Cortex of kidney (tissue), 1 donor: ENCODE results near the gene NWD2.

Experiments used
- DNase-seq: peaks from one replicate; lab custom pipeline; 2025; lab: John Stamatoyannopoulos, UW

The NWD2 gene

DNA sequence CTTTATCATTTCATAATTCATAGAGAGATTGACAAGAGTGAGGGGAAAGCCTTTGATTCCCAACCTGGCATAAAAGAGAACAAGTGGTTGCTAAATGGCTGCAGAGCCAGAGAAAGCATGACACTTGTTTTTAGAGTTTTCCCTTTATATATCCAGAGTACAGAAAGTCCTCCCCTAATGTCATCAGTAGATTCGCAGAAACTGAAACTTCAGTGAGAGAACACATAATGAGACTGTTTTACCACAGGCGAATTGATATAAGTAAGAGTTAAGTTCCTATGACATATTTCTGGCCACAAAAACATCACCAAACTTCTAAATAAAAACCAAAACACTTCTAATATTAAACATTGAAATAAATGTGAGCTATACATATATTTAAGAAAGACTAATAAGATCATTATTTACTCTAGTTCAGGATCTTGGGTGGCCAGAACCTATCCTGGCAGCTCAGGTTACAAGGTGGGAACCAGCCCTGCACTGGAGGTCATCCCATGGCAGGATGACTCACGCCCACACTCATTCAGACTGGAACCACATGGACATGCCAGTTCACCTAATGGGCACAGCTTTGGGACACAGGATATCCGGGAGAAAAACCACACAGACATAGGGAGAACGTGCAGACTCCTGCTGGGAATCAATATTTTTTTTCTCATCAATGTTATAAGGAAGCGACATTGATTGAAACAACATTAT, 35.5 kb downstream of the NWD2 start:
- DNase-seq = no peak

DNA sequence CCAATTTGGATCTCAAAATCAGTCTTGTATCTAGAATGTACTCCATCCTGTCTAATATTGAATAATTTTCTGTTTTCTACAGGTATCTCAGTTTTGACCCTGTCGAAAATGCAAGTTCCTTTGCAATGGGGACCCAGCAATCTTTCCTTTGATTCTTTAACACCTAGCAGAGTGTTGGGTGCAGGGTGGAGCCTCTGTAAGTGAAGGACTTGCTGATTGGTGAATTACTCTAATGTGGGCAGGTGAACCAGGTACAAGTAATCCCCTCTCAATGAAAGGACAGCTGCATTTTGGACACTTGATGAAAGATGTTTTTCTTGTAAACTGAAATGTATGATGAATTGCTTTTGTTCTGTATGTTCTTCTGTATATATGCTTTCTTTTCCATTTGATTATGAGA, 54.9 kb downstream of the NWD2 start:
- DNase-seq = no peak

DNA sequence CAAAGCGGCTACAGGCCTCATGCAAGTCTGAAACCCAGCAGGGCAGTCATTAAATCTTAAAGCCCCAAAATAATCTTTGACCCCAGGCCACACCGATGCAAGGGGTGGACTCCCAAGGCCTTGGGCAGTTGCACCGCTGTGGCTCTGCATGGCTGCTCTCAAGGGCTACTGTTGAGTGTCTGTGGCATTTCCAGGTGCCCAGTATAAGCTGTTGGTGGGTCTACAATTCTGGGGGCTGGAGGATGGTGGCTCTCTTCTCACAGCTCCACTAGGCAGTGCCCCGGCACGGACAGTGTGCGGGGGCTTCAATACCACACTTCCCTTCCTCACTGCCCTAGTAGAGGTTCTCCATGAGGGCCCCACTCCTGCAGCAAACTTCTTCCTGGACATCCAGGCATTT, 60.1 kb downstream of the NWD2 start:
- DNase-seq = no peak

DNA sequence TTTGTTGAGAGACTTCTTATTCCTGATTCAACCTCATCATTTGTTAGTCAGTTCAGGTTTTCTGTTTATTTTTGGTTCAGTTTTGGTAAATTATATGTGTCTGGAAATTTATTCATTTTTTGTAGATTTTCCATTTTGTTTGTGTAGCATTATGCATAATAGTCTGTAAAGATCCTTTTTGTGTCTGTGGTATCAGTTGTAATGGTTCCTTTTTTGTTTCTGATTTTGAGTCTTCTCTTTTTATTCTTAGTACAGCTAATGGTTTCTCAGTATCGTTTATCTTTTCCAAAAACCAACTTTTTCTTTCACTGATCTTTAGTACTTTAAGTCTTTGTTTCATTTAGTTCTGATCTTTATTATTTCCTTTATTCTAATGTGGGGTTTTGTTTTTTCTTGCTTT, 61.4 kb downstream of the NWD2 start:
- no peak for DNase-seq

DNA sequence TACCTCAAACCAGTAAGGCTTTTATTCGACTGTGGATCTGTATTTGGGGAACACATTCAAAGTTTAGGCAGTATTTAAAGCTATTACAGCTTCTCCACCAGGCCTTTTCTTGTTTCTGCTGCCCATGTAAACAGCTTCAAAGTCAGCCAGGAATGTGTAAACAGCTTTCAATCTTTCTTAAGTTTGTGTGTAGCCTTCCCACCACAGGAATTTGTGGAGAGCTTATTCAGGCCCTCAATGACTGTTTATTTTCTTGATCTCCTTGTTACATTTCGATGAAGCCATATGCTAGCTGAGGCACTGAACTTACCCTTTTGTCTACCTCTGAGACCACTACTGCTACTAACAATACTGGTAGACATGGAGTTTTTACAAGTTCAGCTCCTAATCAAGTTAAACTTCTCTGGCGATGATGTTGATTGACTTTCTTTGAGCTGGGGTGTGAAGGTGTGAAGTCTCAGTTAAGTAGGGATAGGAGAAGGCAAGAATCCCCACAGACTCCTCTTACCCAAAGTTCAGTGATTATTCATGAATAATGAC, 72.6 kb downstream of the NWD2 start:
- DNase-seq = no peak

DNA sequence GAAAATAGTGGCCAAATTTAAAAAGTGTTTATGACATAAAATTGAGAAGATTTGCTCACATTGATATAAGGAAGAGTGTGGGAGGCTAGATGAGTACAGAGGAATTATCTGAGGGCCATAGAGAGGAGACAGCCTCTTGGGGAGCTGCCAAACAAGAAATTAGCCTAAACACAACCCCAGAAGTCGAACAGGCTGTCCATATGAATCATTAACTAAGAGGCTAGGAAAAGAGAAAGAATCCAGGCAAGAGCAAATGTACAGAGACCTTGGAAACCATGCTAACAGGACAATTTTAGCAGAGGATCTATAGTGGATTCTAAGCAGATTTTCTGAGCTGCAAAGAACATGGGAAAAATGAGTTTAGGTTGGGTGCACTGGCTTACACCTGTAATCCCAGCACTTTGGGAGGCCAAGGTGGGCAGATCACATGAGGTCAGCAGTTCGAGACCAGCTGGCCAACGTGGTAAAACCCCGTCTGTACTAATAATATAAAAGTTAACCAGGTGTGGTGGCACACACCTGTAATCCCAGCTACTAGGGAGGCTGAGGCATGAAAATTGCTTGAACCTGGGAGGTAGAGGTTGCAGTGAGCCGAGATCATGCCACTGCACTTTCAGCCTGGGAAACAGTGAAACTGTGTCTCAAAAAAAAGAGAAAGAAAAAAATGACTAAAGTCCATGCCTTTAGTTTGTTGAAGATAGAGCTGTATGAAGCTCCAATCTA, 76.1 kb downstream of the NWD2 start:
- DNase-seq = no peak

DNA sequence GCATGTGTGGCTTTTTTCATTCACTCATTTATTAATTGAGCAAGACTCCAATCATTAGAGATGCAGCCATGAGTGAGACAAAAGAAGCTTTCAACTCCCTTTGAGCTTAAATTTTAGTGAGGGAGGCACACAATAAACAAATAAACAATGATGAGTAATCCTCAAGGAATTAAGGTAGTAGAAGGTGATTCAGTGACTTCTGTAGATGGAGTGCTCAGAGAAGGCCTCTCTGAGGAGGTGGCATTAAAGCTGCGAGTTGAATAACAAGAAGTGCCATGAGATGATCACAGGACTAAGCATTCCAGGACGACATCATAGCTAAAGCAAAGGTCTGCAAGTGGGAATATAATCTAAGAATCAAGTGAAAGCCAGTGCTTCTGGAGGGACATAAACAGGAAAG, 77.6 kb downstream of the NWD2 start:
- DNase-seq = no peak

DNA sequence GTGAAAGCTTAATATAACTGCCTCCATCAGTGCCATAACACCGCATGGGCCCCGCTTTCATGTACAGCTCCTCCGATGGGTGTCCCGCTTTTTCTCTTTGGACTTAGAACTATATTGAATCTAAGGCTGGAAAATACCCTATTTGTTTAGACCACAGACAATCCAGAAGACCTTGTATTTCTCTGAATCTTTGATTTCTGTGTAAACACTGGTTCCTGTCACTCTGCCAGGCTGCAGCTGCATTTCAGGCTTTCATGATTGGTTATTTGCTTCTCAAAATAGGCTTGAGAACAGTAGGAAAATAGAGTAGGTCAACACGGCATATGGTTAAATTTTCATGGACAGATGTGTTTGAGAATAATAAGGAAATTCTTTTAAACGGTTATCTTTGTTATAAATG, 80.0 kb downstream of the NWD2 start:
- no peak for DNase-seq

DNA sequence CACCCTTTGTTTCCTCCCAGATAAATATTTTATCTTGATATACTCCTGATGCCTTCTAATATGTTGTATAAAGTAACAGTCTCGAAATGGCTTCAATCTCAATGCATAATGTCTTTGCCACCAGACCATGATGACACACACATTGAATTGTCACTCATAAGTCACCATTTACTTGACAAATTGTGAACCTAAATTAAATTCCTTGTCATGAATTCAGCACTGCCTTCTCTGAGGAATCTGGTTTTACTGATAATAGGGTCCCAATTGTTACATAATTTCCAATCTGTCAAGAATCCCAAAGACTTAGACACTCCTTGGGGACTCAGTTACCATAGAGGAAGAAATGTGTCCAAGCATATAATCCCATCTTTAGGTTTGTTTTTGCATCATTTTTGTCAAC, 82.3 kb downstream of the NWD2 start:
- DNase-seq = no peak

DNA sequence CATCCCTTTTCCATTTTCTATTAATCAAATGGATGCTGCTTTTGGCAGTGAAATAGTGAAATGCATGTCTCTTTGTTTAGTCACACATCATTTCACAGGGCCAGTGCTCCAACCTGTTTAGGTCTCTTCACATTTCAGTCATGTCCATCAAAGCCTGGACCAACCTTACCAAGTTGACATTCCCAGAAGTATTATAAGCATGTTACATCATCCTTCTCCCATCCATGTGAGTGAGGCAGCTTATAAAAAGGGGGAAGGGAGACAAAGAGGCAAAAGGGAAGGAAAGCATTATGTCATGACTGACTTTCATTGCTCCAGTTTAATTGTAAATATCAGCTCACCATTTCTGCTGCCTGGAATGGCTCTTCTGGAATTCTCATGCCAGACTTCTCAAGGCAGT, 94.4 kb downstream of the NWD2 start:
- DNase-seq = no peak

DNA sequence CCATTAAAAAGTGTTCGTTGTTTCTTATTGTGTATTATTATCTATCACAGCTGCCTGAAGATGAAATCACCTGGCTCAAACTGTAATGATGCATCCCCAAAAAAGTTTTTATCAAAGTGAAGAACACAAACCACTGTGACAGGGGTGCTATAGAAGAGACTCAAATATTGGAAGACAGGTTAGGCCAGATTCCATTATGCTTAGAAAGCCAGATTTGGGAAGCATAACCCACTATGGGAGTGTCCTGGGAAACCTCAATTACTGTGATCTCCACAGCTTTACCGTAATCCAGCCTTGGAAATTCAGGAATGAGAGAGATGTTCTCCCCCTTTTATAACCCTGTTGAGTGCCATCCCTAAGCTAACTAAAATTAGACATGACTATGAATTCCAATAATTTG, 114.2 kb downstream of the NWD2 start:
- no peak for DNase-seq

DNA sequence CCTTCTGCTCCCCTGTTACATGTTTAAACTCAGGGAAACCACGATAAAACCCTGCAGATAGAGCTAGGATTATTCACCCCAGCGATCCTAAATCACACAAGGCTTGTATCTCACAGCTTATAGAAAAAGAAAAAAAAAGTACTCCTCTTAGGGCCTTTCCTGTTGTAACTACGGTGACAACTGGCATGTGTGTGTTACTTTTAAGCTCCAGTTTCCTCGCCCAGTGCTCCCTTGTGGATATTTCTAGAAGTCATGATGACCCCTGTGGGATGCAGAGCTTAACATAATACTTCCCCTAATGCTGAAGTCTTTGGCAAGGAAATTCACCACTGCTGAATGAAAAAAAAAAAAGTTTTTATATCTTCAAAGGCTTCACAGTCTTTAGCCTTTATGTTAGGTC, 114.7 kb downstream of the NWD2 start:
- no peak for DNase-seq

DNA sequence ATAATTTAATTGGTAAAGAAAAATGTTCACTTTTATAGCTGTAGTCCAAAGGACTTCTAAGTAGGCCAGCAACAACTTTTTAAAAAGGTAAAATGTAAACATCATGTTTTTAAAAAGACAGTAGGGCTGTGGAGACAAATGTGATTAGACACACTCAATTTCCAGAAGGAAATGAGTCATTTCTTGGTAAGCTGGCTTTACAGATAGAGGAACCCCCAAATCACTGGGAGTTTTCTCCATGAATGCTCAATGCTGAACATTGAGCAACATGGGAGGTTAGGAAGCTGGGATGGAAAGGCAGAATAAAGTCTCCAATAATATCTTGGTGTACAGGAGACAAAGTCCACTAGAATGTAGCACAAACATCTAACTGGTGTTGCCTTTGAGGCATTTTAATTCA, 121.3 kb downstream of the NWD2 start:
- no peak for DNase-seq

DNA sequence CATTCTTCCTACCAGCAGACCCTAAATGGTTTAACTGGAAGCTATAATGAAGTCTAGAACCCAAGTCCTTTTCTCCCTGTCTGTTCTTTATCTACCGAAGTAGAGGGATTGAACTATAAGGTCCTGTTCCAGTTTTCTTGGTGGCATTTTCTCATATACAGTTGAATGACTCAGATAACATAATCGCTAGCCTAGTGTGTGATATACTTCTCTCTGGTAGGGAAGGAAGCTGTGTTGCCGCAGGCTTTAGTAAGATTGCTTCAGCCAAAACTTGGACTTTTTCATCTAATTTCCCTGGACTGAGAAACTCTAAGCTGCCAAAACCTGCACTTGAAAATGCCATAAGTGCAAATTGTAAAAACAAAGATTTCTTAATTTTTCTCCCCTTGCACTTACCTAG, 123.4 kb downstream of the NWD2 start:
- DNase-seq = no peak

DNA sequence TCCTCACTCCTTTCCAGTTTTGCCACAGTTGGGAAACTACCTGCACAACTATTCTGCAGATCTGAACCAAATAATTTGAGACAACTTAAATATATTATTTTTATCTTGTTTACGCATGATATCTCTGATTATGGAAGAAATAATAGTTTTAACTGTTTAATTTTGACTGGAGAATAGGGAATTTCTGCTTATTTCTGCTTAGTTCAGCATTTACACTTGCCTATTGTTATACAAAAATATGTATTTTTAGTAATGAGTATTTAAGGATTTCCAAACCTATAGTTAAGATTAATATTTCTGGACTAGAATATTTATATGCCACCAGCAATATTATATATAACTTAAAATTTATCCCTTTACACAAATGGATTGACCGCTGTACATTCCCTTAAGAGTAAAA, 125.5 kb downstream of the NWD2 start:
- DNase-seq = no peak

DNA sequence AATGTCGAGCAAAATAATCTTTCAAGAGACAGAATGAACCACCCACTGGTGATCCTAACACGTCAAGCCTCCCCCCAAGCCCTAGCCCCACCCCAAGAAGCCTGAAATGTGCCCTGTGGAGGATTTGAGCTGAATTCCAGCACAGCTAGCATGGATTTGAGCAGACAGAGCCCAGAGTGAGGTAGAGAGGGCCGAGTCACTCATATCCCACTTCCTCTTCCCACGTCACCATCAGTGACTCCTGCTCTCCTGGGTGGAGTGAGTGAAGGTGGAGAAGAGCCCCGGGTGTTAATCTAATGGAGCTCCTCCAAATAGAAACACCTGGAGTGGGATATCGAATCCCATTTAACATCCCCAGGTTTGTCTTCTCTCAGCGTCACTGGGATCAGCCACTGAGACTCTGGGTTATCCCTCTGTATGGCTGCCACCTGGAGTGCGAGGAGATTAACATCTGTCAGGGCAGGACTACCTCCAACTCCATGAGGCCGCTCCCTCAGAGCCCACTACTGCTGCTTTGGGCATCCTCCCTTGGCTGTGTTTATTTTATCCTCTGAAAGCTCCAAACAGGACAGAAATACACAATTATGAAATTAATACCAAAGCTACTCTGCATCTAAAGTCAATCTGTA, 136.6 kb downstream of the NWD2 start:
- DNase-seq = no peak

DNA sequence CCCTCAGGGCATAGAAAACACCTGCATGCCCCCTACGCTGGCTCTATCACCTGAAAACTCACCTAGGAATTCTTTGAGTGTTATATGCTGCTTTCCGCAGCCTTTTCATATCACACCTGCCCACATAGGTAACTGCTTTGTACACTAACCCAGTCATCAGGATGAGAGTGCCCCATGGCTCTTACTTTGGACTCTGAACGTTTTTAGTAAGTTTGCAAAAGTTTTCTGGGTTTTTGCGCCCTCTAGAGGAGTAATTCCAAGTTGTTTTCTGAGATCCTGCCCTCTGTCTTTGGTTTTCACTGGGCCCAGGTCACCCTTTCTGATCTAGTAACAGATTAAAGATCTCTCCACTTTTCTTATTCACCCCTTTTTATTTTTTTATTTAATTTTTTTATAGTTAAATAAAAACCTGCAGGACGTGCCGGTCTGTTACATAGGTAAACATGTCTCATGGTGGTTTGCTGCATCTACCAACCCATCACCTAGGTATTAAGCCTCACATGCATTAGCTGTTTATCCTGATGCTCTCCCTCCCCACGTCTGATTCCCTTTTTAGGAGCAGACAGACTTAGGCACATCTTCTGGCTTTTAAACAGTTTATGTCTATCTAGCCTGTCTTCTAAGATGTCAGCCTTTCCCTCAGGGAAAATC, 139.2 kb downstream of the NWD2 start:
- no peak for DNase-seq

DNA sequence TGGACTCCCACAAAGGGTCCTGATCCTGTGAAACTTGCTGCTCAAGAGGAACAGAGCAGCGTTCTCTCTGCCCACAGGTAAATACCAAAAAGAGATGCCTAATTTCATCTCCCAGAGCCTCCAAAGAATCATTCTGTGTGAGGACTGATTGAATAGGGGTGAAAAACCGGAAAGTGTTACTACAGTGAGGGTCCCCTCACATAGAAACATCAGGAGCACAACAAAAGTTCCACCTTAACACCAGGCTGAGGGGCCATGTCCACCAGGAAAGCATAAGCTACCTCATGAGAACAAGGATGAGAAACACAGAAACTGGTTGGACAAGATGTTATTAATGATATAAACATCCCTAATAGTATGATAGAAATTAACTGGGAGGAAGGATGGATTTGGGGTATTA, 140.9 kb downstream of the NWD2 start:
- no peak for DNase-seq

DNA sequence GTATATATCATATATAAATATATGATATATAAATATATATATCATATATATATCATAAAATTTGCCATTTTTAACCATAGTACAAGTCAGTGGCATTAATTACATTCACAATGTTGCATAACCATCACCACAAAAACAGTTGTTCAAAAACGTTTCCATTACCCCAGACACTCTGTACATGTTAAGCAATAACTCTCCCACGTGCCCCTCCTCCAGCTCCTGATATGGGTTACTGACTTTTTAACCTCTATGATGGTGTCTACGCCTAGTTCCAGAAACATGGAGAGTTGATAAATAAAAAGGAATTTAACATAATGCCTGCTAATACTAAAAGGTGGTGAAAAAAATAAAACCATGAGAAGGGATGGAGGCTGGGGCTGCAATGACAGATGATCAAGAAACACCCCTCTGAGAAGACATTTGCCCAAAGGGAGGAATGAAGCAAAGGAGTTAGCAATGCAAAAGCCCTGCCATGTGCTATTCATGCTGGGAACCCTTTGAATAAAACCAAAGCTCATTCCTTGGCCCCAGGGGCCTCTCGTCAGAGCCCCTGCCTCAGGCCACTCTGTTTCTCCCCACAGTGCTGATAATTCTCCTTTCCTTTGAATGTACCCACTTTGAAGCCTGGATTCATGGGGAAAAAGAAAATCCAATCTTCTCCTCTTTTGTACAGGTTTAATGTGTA, 144.3 kb downstream of the NWD2 start:
- no peak for DNase-seq

DNA sequence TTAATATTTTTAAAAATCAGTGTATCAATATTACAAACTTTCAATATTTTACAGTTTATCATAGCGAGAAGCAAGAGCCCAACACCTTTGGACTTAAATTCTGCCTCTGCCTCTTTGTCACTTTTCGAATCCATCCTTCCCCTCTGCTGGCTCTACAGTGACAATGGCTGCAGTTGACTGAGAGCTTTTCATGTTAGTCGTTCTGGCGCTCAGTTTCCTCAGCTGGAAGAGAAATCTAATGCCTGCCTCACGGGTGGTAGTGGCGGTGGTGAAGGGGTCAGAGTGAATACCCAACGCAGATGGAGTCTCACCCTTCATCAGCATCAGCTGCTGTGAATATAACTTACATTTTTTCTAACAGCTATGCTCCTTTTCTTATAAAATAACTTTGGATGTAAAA, 144.8 kb downstream of the NWD2 start:
- no peak for DNase-seq

DNA sequence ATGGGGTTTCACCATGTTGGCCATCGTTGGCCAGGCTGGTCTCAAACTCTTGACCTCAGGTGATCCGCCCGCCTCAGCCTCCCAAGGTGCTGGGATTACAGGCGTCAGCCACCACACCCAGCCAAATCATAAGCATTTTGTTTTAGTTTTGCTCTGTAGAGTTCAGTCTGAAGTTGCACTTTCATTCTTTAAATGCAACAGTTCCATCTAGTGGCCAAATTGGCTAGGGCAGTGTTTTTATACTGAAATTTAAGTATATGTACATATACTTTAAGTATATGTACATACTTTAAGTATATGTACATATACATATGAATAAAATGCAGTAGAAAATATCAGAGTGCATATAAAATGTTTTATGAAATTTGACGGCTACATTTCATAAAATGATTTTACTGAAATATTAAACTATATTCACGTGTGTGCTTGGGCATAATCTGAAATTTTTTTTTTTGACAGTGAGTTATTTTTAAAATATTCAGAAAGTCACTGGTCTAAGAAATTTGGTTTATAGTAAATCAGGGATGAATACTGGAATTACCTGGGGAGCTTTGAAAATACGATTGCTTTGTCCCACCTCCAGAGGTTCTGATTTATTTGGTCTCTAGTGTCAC, 145.5 kb downstream of the NWD2 start:
- no peak for DNase-seq
